Heart left ventricle (tissue), 16 donors: ENCODE measurements around the gene KRTAP5-1. TPM values are rescaled to one million over a fixed set of nuclear protein-coding genes. Genes with fewer than 3 reads are reported as not detected.

Source experiments
- ATAC-seq, 4 donors: fragments of 200-7000 bp; cut with Tn5 transposase; one replicate each; pipeline ENCODE4 v1.9.1; 2020 to 2022; ENCODE audit warnings: moderate library complexity in 4 of 4, mild to moderate bottlenecking in 3 of 4, moderate number of reproducible peaks in 1 of 4
- DNase-seq, 5 donors: peaks; one replicate each; pipeline ENCODE4 v3.0.0-alpha.2; 2020
- H3K27ac ChIP-seq, 12 donors: fragments of 200-600 bp; sonication (generic) in 4 of 12; one replicate each; pipeline versions ENCODE4 v1.5.0 to v1.8.0; 2016 to 2022; ENCODE audit warnings: mild to moderate bottlenecking in 2 of 12
- H3K27me3 ChIP-seq, 9 donors: fragments of 200-600 bp; sonication (generic) in 2 of 9; one replicate each; pipeline versions ENCODE4 v1.5.1 to v1.8.0; 2016 to 2022; ENCODE audit warnings: mild to moderate bottlenecking in 3 of 9
- H3K36me3 ChIP-seq, 9 donors: fragments of 200-600 bp; sonication (generic) in 2 of 9; one replicate each; pipeline versions ENCODE4 v1.5.0 to v1.8.0; 2018 to 2022; ENCODE audit warnings: mild to moderate bottlenecking in 2 of 9
- H3K4me1 ChIP-seq, 12 donors: fragments of 200-600 bp; sonication (generic) in 4 of 12; one replicate each; pipeline versions ENCODE4 v1.5.0 to v1.8.0; 2016 to 2022; ENCODE audit warnings: mild to moderate bottlenecking in 3 of 12
- H3K4me3 ChIP-seq, 12 donors: fragments of 200-600 bp; sonication (generic) in 4 of 12; one replicate each; pipeline versions ENCODE4 v1.5.0 to v1.8.0; 2017 to 2022; ENCODE audit warnings: mild to moderate bottlenecking in 9 of 12, moderate library complexity in 4 of 12
- H3K9me3 ChIP-seq, 12 donors: fragments of 200-600 bp; sonication (generic) in 4 of 12; one replicate each; pipeline versions ENCODE4 v1.5.0 to v1.8.0; 2016 to 2022; ENCODE audit warnings: mild to moderate bottlenecking in 1 of 12
- POLR2A ChIP-seq, 2 donors: fragments of 450-650 bp; IDR thresholded peaks; one replicate each; pipeline ENCODE4 v1.6.1; 2017; ENCODE audit warnings: antibody characterized with exemption in 2 of 2, mild to moderate bottlenecking in 2 of 2, moderate library complexity in 2 of 2
- WGBS, 4 donors: extraction: QIAGEN DNeasy Blood & Tissue Kit in 2 of 4; methylation state at CpG; one replicate each; pipeline versions ENCODE4 v1.1.5 to v1.1.7; 2013 to 2018; 5-methylcytosine and 5-hydroxymethylcytosine counted together
- intact Hi-C, 10 donors: fragments of 100-400 bp; cut with DNase I; formaldehyde crosslinking; loops; one replicate each; pipeline versions ENCODE4 v1.11.1 to v1.14.2; 2022
- polyA plus RNA-seq, 2 donors: library from polyadenylated mRNA; stranded (reverse); fragments of 200-250 nt; gene quantifications; one replicate each; pipeline ENCODE4 v1.2.3, GENCODE V29; 2013
- total RNA-seq, 9 donors: library from RNA; depleted of rRNA in 2 of 9; stranded (reverse); fragments of >200 nt in 2 of 9; fragmentation: NEBNext Ultra II Directional in 3 of 9; extraction: Animal tissue kit (Norgen Biotek cat#: 25700) in 3 of 9; gene quantifications; one replicate each; pipeline versions ENCODE4 v1.1.0 to v1.2.4, GENCODE V29; 2016 to 2023
- TF ChIP-seq, protein P1 (sequence below), 12 donors: fragments of 200-600 bp; sonication (generic) in 4 of 12; IDR thresholded peaks; one replicate each; pipeline versions ENCODE4 v1.5.0 to v1.8.0; 2018 to 2022; ENCODE audit warnings: antibody characterized with exemption in 12 of 12, mild to moderate bottlenecking in 5 of 12
- donor health status: ischemic (EF 13 %, LVEDD 7.1; RV severe dilation, severe dysfunction).
- donor health status: healthy with polysubstance abuse.
- donor health status: DM: no; HTN: yes; CAD: no.
- donor health status: DM: no; HTN: no; CAD: no.
- donor health status: ischemic (EF 25% LVEDD 6.9; RV normal size, moderate dysfunction).
- donor health status: ischemic (EF 25% LVEDD 5.7; RV mildly dilated, moderate dysfunction).
- donor health status: healthy.
- donor health status: DM: yes; HTN: yes; CAD: no.
- donor health status: ischemic (EF 35%, LVEDD 5.7; RV mildly dilated, moderate dysfunction).
- donor health status: nonischemic (EF 11% LVEDD 7.7; RV severe dilation, severe dysfunction).
- donor health status: DM: yes; HTN: yes; CAD: no.
- donor health status: PGD.
- donor health status: ischemic (EF 29% LVEDD 5.4; RV normal size, mild dysfunction).
- donor health status: nonischemic (EF 23%, LVEDD 6.1; RV moderate dilation, normal function).

Gene KRTAP5-1
- total and polyA plus RNA-seq, 11 donors = not detected

GRCh38 chr11:1542267-1542666 lies 42.8 kb downstream of the KRTAP5-1 start:
- DNase-seq = peak in 2 of 5 donors; percentile 20
- no peak overlapping the region for H3K4me3 ChIP-seq
- H3K9me3 ChIP-seq = no peaks in the 10 kb centered on the region
- H3K27me3 ChIP-seq = peaks cover 0 to 25% (median 9%) of the 10 kb centered on the region in 9 donors
- TF ChIP-seq POLR2A (IDR thresholded peaks at IDR 0.05) = no peak
- TF ChIP-seq, protein P1, sequence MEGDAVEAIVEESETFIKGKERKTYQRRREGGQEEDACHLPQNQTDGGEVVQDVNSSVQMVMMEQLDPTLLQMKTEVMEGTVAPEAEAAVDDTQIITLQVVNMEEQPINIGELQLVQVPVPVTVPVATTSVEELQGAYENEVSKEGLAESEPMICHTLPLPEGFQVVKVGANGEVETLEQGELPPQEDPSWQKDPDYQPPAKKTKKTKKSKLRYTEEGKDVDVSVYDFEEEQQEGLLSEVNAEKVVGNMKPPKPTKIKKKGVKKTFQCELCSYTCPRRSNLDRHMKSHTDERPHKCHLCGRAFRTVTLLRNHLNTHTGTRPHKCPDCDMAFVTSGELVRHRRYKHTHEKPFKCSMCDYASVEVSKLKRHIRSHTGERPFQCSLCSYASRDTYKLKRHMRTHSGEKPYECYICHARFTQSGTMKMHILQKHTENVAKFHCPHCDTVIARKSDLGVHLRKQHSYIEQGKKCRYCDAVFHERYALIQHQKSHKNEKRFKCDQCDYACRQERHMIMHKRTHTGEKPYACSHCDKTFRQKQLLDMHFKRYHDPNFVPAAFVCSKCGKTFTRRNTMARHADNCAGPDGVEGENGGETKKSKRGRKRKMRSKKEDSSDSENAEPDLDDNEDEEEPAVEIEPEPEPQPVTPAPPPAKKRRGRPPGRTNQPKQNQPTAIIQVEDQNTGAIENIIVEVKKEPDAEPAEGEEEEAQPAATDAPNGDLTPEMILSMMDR (IDR thresholded peaks at IDR 0.05) = no peak
- peaks cover 0 to 14% (median 9%) of the 10 kb centered on the region in 12 donors for H3K4me1 ChIP-seq
- no peaks in the 10 kb centered on the region for H3K36me3 ChIP-seq
- no peak overlapping the region for H3K27ac ChIP-seq
- intact Hi-C loops = loop anchor here in 6 of 10 donors (5.0 to 10.0 kb wide), 3 partner anchors 83 to 93 kb away; partner anchors contain the start of genes KRTAP5-5 (in 4 of the 6) and KRTAP5-4 (in 3 of the 6)
- WGBS, 4 donors = 62 to 85% (median 71%) methylated on average over 9 to 10 of the region's 10 CpGs
- ATAC-seq = no peak

DNA sequence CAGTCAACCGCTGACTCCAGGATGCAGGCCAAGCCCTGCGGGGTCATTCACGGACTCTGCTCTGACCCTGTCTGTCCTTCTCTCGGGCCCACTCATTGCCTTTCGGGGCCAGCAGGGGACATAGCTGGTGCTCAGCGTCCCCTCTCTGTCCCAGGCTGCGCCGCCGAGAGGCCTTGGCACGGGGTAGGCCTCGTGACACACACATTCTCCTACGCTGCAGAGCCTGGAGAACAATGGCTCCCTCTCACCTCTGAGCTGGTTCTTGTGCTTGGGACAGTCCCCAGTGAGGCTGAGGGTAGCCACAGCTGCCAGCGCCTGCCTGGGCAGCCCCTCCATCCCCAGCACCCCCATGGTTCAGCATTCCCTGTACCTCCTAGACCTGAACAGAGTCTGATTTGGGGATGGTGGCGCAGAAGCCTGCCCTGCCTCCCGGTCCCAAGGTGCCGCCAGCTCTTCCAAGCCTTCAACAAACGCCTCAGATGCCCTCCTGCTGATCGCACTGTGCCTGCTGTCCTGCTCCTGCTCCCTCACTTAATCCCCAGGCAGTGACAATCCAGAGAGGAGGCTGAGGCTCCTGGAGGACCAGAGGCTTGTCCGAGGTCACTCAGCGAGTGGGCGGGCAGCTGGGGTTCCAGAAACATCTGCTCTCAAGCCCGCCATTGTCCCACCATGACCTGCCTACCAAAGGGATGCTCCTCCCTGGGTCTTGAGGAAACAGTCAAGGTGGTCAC lies 43.4 kb downstream of the KRTAP5-1 start:
- 77 to 90% (median 84%) methylated on average over 16 to 22 of the region's 22 CpGs for WGBS, 4 donors
- ATAC-seq (peak; percentile 22 to 48 (median 28)), DNase-seq (peak in 2 of 5 donors; percentile 23 to 51)
- H3K4me1 ChIP-seq = peaks cover 0 to 14% (median 7%) of the 10 kb centered on the region in 12 donors
- H3K27ac ChIP-seq = peak overlapping the region in 1 of 12 donors; percentile 22
- peaks cover 0 to 19% (median 6%) of the 10 kb centered on the region in 9 donors for H3K27me3 ChIP-seq
- no peak overlapping the region for H3K4me3 ChIP-seq
- TF ChIP-seq POLR2A (IDR thresholded peaks at IDR 0.05) = no peak
- TF ChIP-seq, protein P1 (IDR thresholded peaks at IDR 0.05) = no peak
- peaks cover 0 to 1% (median 0%) of the 10 kb centered on the region in 9 donors for H3K36me3 ChIP-seq
- no peaks in the 10 kb centered on the region for H3K9me3 ChIP-seq
- intact Hi-C loops = loop anchor here in 6 of 10 donors (5.0 to 10.0 kb wide), 3 partner anchors 83 to 93 kb away; partner anchors contain the start of genes KRTAP5-5 (in 4 of the 6) and KRTAP5-4 (in 3 of the 6)

- intact Hi-C loops = loop anchor here in 6 of 10 donors (5.0 to 10.0 kb wide), 3 partner anchors 85 to 95 kb away; partner anchors contain the start of genes KRTAP5-5 (in 4 of the 6) and KRTAP5-4 (in 3 of the 6)
- peaks cover 3 to 25% (median 22%) of the 10 kb centered on the region in 12 donors for H3K4me1 ChIP-seq
These were observed 45.0 kb downstream of the KRTAP5-1 start for GRCh38 chr11:1540074-1540473.

More at GRCh38 chr11:1540074-1540473, 45.0 kb downstream of the KRTAP5-1 start:
- H3K4me3 ChIP-seq = no peak overlapping the region
- peaks cover 0 to 15% (median 0%) of the 10 kb centered on the region in 9 donors for H3K36me3 ChIP-seq
- no peak overlapping the region for H3K27ac ChIP-seq
- TF ChIP-seq, protein P1 (IDR thresholded peaks at IDR 0.05) = no peak
- H3K27me3 ChIP-seq = peaks cover 0 to 6% (median 0%) of the 10 kb centered on the region in 9 donors
- no peak for ATAC-seq
- 83 to 89% (median 87%) methylated on average over 6 of the region's 6 CpGs for WGBS, 4 donors
- DNase-seq = peak in 1 of 5 donors; percentile 9
- H3K9me3 ChIP-seq = no peaks in the 10 kb centered on the region
